GM18520 (cell line): ENCODE data around the gene ANKRD44.
"Not testable (repeated sequence)": the region's sequence is repeated elsewhere in the genome, so short reads cannot be mapped to it uniquely, and the experiment has no call there.

Experiments used
- ATAC-seq: cut with Tn5 transposase; IDR thresholded peaks from one replicate; pipeline ENCODE4 v1.9.1; 2021; ENCODE audit not compliant: unreplicated experiment

The ANKRD44 gene

GRCh38 chr2:197088694-197089093 lies 221.9 kb downstream of the ANKRD44 start:
- ATAC-seq = no peak

GRCh38 chr2:197086500-197086899 lies 224.1 kb downstream of the ANKRD44 start:
- ATAC-seq = no peak

GRCh38 chr2:197085665-197086064 lies 224.9 kb downstream of the ANKRD44 start:
- ATAC-seq = no peak

DNA sequence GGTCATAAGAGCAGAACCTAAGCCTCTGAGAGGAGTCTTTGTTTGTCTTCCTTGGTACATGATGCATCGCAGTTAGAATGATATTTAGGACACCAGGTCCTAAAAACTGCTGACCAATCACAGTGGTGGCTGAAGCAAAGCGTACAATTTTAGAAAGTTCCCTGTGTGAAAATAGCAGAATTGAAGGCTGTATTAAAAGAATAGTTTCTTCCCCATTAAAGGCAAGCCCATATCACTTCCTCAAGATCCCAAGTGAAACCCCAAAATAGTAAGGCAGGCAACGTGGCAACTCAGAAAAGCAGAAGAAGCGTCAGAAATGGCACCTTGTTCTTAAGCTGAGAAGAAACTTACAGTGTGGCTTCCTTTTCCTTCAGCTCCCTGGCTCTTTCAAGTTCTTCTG lies 229.3 kb downstream of the ANKRD44 start:
- no peak for ATAC-seq

DNA sequence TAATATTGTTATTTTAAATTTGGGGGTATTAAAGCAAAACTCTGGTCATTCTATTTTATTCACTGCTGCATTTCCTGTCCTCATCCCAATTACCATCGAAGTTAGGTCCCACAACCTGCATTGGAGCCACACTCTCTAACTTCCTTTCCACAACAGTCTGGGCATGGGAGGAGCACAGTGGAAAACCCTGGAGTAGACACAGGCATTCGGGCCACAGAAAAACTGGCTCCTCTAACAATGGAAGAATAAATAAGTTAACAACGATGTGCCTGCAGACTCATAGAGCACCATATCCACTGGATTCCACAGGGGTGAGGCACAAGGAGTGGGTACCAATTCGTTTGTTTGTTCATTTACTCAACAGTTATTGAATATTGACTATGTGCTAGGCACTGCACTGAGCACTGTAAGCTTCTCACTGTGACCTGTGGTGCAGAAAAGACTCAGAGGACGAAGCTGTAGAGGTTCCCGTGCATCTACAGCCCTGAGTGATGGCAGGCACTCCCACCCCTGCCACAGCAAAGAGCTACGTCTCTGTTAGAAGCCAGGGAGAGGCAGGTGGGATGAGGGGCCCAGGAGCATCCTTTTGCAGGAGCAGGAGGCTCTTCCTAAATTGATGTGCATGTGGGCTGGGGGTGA lies 229.9 kb downstream of the ANKRD44 start:
- no peak for ATAC-seq

DNA sequence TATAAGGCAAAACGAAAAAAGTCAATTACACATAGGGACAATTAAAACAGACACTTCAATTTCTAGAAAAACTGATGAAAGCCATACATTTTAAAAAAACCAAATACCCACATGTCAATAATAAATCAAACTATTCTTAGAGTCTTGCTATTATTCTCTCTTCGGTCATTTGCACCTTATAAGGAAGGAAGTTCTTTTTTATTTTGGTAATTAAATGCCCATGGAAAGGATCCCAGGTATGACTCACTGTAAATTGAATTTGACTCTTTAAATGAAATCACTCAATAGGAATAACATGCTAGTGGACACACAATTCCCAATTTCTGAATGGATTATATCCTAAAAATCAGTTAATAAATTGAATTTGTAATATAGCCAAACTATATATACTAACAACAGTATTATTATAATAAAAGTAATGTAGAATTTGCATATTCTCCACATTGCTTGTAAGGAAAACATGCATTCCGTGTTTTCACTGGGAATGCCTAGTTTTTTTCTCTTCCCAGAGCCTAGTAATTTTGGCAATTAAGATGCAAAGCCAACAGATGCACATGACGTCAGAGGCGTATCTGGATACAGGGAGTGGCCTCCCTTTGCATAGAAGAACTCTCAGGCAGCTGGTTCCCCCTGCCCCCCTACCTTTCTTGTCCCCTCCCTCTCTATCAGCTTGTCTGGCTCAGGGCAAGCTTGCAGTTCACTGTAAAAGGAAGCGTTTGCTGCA lies 230.6 kb downstream of the ANKRD44 start:
- ATAC-seq = no peak

DNA sequence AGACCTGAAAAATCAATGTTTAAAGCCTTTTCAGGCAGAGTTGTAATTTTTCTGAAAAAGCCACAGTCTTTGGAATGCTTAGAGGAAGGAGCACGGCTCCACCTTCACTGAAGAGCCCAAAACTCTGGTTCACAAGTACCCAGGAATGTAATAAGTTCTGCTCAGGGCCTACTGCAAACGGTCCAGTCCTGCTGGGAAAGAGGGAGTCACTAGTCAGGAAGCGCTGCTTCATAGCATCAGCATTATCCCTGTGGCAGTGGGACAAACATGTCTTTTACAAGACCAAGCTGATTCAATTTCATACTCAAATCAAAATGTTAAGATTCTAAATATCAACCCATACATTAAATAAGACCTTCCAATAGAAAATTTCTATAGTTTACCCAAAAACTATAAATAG lies 231.2 kb downstream of the ANKRD44 start:
- no peak for ATAC-seq

GRCh38 chr2:197078535-197078934 lies 232.0 kb downstream of the ANKRD44 start:
- no peak for ATAC-seq

DNA sequence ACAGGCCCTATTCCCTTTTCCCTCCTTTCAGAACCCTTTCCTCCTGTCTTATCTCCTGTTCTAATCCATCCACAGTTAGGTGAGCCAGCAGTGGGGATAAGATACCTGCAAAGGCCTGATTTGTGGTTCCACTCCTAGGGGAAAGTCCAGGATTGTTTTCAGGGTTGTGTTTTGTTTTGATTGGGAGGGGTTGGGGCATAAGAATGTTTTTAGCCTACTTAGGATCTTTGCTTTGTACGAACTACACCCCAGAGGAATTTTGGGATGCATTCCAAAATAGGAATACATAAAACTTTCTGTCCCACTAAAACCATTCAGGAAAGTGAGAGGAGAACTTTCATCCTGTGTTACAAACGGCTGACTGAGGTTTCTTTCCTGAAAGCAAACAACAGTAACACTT lies 233.2 kb downstream of the ANKRD44 start:
- no peak for ATAC-seq

DNA sequence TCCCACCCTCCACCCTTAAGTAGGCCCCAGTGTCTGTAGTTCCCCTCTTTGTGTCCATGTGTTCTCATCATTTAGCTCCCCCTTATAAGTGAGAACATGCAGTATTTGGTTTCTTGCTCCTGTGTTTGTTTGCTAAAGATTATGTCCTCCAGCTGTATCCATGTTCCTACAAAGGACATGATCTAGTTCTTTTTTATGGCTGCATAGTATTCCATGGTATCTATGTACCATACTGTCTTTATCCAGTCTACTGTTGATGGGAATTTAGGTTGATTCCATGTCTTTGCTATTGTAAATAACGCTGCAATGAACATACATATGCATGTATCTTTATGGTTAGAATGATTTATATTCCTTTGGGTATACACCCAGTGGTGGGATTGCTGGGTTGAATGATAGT lies 233.9 kb downstream of the ANKRD44 start:
- no peak for ATAC-seq

DNA sequence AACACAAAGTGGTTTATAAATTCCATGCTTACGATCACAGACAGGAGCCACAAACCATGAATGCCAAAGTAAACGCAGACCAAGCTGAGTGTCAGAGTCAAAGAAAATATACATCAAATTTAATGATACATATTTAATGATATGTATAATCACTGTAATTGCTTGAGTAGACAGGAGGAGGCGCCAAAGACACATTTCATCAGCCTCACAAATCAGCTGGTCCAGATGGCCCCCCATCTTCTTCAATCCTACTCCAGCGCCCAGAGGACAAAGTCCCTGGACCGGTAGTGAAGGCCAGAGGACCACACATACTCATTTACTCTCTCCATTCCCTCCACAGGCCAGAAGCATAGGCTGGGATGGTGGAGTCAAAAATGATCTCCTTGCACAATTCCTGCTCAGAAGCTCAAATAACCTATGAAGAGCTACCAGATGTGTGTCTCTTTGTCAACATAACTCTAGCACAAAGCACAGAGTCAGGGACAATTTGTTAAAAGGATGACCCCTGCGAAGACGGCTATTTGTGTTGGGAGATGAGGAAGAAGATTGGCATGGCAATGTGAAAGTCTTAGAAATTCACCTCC lies 234.7 kb downstream of the ANKRD44 start:
- no peak for ATAC-seq

- ATAC-seq = no peak
These were observed 235.3 kb downstream of the ANKRD44 start for GRCh38 chr2:197075281-197075680.

DNA sequence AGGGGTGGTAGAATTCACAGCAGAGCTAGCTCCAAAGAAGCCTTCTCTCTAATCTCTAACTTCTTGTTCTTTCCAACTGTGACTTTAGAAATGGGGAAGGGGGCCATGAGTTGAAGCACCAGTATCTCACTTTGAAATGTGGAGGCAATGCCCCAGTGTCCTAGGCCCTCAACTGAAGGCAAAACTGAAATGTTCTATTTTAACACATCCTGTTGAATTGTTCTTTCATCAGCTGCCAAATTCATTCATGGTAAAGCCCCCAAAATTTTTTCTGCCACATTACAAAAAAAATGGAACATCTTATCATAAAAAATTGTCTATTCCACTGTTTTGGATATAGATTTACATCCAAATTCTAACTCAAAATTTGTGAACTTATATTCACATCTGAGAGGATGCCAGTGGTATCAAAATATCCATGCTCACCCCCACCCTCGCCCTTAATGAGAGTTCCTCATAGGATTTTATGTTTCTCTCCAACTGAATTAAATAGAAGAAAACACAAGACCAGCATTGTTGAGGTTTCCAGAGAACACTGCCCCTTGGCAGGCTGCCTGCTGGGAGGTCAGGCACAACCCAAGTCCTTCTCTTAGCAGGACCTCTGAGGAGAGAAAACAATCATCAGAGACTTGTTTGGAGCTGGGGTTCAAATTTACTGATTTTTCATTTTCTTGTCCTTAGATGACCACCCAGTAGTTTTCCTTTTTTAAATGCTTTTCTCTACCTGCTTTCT lies 236.7 kb downstream of the ANKRD44 start:
- ATAC-seq = no peak

DNA sequence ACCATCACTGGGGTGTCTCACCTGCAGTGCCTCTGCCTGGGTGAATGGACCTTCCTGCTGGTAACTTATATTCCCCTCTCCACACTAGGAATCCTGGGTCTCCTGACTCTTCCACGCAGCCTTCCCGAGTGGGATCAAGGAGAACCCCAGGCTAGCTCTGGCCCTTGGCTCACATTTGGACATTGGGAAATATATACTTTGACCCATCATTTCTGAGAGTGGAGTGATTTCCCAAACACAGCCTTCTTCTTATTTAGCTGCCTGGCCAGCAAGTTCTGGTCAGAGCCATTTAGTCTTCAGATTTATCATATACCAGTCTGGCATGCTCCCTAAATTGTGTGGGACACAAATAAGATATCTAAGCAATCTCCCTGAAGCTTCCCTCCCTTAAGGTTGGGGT lies 237.3 kb downstream of the ANKRD44 start:
- ATAC-seq = no peak

- ATAC-seq = no peak
These were observed 238.0 kb downstream of the ANKRD44 start for GRCh38 chr2:197072533-197072932.

GRCh38 chr2:197071790-197072436 lies 238.7 kb downstream of the ANKRD44 start:
- ATAC-seq = no peak

DNA sequence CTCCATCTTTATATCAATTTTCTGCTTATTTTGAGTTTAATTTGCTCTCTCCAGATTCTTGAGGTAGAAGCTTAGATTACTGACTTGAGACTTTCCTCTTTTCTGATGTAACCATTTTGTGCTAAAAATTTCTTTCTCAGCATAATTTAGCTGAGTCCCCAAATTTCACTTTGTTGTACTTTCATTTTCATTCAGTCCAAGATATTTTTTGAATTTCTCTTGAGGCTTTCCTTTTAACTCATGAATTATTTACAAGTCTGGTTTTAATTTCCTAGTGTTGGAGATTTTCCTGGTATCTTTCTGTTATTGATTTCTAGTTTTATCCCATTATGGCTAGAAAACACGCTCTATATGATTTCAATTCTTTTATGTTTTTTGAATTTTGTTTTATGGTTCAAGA lies 239.4 kb downstream of the ANKRD44 start:
- no peak for ATAC-seq

- no peak for ATAC-seq
These were observed 240.6 kb downstream of the ANKRD44 start for GRCh38 chr2:197069958-197070357.

DNA sequence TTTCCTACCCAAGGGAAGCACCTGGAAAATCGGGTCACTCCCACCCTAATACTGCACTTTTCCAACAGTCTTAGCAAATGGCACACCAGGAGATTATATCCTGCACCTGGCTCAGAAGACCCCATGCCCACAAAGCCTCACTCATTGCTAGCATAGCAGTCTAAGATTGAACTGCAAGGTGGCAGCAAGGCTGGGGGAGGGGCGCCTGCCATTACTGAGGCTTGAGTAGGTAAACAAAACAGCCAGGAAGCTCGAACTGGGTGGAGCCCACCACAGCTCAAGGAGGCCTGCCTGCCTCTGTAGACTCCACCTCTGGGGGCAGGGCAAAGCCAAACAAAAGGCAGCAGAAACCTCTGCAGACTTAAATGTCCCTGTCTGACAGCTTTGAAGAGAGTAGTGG lies 248.0 kb downstream of the ANKRD44 start:
- not testable (repeated sequence) for ATAC-seq

DNA sequence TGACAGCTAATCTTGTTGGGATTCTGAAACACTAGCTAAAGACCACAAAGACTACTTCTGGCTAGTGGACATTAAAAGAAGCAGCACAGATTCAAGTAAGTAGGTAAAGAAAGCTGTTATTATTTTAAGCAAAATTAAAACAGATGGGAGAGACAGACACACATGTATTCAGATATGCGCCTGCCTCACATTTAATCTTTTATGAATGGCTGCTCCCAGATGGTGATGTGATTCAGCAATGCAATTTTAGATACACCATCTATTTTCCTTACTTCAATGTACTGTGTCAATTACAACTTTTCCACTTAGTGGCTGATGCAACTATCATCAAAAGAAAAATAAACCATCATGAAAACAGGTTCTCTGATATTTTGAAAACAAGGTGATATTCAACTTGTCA lies 251.1 kb downstream of the ANKRD44 start:
- no peak for ATAC-seq

GRCh38 chr2:197058777-197059300 lies 251.7 kb downstream of the ANKRD44 start:
- no peak for ATAC-seq
